HG02973 (cell line): Measurements from ENCODE around the gene FOXS1.
A peak's percentile ranks its signal among the peaks of the same experiment; 100 is the strongest.

Experiments
- ATAC-seq: cut with Tn5 transposase; IDR thresholded peaks from one replicate; pipeline ENCODE4 v1.9.1; 2021; ENCODE audit warnings: moderate library complexity; ENCODE audit not compliant: unreplicated experiment

Gene FOXS1

DNA sequence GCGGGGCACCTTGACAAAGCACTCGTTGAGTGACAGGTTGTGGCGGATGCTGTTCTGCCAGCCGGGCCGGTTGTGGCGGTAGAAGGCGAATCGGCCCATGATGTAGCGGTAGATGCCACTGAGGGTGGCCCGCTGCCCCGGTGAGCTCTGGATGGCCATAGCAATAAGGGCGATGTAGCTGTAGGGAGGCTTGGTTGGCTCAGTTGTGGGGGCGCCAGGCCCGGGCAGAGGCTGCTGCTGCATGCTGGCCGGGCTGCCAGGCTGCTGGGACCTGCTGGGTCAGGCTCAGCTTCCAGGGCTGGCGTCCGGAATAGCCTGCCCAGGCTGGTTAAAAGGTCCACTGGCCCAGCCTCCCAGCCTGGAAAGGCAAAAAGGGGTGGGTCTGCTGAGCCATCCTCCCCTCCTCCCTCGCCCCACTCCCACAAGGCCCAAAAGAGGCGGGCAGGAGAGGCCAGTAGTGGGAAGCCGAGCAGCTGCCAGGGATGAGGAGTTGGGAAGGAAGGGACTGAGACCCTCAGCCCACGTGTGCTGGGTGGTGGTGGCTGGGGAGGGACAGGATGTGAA lies at the start of gene FOXS1:
TSS of gene FOXS1 (minus strand) at position 305 of the 564 bp plus-strand sequence. CDS start at position 243, 62 bp downstream.
- no peak for ATAC-seq

DNA sequence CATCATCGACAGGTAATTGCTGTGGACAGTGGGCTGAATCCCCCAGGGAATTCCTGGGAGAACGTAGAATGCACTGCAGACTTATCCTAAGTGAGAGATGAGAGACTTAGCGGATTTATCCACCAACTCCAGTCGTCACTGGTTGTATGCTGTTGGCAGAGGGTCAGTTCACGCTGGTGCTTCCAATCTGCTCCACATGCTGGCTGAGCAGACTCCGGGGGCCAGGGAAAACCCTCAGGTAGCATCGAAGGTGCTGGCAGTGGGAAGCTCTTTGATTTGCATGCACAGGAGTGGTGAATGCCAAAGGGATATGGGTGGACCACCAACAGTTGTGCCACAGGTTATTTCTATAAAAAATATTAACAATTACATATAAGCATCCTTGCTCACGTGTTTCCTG lies 45.2 kb upstream of the FOXS1 start:
- no peak for ATAC-seq

DNA sequence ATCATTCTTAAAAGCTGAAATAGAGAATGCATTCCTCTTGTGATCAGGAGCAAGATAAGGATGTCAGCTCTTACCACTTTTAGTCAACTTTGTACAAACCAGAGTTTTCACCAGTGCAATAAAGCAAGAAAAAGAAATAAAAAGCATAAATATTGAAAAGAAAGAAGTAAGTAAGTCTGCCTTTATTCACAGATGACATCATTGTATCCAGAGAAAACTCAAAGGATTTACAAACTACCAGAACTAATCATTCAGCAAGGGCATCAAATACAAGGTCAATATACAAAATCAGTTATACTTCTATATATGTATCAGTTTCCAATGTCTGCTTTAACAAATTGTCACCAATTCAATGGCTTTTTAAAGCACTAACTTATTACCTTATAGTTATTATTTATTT lies 38.4 kb upstream of the FOXS1 start:
- ATAC-seq, result no peak

DNA sequence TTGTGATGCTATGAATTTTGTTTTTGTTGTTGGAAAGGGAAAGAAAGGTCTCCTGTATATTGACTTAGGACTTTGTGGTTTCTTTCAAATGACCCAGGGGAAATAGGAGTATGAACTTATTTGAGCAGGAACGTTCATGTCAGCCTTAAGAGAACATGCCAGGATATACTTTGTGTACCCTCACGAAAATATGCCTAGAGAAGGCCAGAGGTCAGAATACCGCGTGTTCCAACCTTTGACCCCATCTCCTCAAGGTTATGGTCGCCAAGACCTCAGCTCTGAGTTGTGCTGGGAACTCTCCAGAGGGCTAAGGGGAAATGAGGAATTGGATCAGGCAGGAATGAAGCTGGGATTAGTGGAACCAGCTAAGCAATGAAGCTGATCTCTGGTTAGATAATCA lies 36.5 kb upstream of the FOXS1 start:
- ATAC-seq, result no peak

DNA sequence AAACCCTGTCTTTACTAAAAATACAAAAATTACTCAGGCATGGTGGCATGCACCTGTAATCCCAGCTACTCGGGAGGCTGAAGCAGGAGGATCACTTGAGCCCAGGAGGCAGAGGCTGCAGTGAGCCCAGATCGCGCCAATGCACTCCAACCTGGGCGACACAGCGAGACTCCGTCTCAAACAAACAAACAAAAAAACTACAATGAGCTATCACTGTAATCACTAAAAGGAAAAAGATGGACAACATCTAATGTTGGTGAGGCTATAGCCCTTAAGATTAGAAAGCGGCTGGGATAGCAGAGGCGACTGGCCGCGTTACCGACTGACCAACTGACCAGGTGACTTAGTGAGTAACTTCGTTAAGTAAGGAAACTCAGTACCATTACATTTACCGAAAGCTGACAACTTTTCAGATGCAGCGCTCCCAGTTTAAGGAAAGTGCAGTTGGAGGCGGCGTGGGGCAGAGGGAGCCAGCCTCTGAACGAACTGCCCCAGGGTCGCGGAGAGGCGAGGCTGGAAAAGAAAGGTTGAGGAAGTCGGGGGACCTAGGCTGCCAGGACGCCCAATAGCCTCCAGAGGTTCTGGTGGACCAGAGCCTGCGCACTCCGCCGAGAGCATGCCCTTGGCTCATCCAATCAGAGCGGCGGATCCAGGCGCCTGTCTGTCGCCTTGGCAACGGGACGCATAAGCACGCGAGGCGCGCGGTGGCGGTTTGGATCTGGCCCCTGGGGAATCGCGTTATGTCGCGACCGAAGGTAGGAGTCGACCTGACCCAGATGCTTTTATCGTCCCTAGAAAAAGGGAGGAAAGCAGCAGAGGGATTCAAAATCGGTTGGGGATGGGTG lies 34.0 kb upstream of the FOXS1 start:
- peak; percentile 84 for ATAC-seq

DNA sequence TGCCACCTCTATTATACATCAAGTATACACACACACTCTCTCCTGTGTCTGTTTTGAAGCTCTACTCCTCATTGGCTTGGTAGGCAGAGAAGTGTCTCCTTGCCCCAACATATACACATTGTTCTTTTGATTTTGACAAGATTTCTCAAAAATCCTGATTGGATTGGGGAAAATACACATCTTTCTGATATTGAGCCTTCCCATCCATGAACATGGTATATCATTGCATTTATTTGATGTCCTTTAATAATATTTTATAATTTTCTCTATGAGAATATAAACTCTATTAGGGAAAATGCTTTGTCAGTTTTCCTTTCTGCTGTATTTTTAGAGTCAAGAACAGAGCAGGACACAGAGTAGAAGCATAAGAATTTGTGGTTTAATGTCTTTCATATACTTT lies 32.3 kb upstream of the FOXS1 start:
- ATAC-seq, result no peak

DNA sequence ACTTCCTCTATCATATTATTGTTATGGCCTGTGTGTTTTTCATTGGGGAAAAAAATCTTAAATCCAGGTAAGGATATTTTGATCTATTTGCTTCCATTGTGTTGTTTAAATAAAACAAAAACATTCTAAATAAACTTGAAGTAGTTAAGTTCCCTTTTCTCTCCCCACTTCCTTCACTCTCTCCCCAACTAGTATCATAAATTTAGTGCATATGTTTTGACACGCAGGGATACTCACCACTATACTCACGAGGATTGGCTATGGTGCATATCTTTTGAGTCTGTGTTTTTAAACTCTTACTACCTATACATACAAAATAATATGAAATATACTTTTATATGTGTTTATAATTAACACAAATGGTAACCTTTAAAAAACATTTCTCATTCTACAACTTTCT lies 30.3 kb upstream of the FOXS1 start:
- no peak for ATAC-seq

DNA sequence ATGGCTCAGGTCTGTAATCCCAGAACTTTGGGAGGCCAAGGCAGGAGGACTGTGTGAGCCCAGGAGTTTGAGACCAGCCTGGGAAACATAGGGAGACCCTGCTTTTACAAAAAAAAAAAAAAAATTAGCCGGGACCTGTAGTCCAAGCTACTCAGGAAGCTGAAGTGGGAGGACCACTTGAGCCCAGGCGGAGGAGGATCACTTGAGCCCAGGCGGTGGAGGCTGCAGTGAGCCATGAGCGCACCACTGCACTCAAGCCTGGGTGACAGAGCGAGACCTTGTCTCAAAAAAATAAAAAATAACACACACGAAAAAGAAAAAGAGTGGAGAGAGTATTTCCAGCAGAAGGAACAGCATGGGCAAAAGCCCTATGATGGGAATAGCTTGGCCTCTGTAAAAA lies 27.0 kb upstream of the FOXS1 start:
- ATAC-seq, result no peak

DNA sequence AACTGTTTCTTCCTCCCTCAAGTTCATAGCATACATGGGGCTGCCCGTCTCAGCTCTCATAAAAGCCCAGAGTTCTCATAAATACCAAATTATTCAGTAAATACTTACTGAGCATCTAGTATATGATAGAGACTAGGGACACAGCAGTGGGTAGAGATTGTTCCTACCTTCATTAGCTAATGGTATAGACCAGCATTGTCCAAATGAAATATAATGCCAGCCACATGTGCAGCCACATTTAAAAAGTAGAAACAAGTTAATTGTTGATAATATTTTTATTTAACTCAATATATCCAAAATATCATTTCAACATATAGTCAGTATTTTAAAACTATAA lies 26.2 kb upstream of the FOXS1 start:
- no peak for ATAC-seq

DNA sequence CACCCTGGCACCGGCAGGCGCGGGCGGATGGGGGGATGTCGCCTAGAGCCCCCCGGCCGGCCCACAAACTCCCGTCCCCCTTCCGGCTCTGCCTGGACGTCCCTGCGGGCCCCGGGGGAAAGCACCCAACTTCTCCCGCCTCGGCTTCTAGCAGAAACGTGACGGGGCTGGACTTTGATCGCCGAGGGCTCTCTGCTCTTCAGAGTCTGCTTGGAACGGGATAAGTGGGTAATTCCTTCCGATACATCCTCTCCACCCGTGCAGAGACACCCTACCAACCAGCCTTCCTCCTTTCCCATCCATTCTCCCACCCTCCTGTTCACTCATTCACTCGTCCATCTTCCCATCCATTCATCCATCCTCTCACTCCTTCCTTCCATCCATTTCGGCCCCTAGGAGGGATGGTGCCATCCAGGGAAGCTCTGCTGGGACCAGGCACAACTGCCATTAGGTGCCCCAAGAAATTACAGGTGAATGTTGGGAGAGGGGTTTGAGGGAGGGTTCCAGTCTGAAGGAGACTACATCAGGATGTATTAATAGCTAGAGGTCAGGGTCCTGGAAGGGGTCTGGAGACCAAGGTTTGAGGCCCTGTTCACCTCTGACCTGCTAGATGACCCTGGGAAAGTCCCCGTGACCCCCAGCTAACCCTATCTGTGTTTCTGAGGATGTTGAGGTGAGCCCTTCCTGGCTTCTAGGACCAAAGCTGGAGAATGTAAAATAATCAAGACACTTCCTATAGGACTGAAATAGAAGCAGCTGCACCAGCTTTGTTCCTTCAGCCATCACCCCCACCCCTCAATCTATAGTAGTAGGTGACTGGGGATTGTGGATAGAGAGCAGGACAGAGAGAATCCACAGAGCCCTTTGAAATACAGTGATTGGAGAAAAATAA lies 25.6 kb upstream of the FOXS1 start:
- ATAC-seq, result no peak

DNA sequence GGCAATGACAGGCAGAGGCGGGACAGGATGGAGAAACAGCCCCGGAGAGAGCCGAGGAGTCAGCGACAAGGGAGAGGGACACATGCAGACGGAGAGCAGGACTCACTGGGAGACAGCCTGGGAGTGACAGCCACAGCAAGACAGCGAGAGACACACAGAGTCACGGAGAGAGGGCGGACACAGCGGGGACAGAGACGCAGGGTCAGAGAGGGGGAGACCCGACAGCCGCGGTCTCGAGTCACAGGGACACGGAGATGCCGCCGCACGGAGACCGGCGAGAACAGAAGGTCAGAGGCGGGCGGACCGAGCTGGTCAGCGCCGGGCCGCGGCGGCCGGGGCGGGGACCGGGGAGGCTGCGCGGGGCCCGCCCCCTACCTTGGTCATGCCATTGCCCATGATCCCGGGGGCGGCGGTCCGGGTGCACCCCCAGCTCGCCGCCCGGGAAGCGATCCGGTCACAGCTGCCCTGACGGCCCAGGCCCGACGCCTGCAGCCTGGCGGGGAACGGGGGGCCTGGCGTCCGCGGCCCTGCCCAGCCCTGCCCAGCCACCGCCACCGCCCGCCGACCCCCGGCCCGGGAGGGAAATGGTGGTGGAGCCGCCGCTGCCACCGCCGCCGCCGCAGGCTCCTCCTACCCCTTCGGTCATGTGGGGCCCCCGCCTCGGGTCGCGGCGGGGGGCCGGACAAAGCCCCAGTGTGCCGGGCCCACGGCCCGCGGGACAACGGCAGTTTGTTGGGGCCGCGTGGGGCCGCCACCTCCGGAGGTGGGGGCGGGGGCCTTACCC lies 24.7 kb upstream of the FOXS1 start, which contains the start of the genes DUSP15 and TTLL9:
TSS of gene DUSP15 (minus strand) at position 586 of the 784 bp plus-strand sequence. CDS start at position 396, 190 bp downstream.
TSS of gene TTLL9 (plus strand) at position 693 of the 784 bp plus-strand sequence. CDS start 493 bp downstream, outside the sequence.
- no peak for ATAC-seq

DNA sequence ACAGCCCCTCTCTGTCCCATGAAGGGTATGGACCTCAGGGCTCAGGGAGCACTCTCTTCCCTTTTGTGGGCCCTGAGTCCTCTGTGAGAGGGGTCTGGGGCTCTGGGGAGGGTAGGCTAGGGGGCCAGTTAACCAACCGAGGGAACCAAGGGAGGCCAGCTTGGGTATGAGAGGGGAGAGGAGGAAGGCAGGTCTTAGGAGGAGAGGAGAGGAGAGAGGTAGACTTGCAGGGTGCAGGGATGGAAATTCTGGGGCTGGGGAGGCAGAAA lies 24.2 kb upstream of the FOXS1 start:
- ATAC-seq, result no peak

DNA sequence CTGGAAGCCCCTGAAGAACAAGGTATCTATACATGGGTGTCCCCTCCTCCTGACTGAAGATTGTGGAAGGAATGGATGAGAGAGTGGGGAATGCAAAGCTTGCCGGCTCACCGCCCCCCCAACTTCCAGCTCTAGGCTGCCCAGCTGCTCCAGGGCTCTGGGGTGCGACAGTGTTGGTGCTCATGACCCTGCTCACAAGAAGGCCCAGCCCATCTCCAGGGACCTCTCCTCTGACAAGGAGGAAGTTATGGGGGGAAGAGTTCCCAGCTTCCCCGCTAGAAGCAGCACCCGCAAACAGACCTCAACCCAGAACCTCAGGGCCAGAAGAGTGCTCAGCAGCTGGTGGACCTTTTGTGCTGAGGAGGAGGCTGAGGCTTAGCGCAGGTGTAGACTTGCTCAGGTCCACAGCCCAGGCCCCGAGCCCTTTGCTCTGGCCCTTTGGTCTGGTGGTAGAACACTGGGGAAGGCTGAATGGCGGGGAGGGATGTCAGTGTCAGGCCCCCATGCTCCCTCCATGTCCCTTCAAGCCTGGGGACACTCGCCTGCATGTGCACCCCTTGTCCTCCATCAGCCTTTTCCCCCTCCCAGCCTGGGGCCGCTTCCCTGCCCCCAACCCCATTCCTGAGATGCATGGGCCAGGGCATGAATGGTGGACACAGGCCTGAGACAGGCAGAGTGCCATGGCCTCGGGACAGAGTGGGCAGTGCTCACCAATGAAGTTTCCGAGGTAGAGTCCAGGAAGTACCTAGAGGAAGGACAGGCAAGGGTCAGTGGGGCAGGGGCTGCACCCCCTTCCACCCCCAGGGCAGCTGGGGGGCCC lies 23.7 kb upstream of the FOXS1 start:
- ATAC-seq, result no peak

DNA sequence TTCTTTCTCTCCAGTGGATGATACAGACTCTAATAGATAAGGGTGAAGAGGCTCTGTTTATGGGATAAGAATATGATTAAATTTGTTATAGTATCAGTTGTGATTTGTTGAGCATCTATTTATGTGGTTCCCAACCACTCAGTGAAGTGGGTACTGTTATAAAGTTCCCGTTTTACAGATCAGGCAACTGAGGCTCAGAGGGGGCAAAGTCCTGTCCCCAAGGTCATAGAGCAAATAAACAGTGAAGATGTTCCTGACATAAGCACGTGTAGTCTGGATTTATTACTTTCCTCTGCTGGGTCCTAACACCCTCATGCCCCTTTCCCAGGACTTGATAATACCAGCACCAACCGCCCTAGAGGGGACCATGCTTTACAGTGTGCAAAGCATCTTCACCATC lies 20.8 kb upstream of the FOXS1 start:
- no peak for ATAC-seq

DNA sequence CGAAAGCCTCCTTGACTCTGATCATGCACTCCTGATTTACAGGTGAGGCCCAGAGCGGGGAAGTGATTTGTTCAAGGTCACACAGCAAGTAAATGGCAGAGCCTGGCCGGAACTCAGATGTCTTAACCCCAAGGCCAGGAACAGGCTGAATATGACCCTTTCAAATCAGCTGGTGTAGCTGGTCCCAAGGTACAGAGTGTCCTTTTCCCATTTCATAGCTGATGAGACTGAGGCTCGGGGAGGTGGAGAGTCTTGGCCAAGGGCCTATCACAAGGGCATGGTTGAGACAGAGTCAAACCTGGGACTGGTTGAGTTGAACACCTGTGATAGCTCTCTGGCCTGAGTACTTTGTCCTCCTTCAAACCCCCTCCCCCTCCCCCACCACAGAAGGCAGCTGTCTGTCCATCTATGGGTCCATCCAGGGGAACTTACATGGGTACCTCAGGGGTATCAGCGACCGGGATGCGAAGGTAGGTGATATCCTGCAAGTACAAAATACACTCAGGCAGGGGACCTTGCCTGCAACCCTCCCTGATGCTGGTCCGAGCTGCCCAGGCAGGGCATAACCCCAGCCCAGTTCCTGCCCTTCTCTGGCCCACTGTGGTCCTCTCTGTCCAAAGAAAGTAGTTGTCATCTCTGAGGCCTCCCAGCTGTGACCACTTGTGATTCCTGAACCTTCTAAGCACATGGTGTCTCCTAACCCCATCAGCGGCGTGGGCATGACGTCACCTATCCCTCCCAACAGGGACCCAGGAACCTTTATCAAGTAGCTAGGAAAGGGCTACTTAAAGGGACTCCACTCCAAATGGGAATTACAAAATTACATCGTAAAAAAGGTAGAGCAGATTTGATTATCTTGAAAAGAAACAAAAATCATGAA lies 19.4 kb upstream of the FOXS1 start:
- no peak for ATAC-seq

DNA sequence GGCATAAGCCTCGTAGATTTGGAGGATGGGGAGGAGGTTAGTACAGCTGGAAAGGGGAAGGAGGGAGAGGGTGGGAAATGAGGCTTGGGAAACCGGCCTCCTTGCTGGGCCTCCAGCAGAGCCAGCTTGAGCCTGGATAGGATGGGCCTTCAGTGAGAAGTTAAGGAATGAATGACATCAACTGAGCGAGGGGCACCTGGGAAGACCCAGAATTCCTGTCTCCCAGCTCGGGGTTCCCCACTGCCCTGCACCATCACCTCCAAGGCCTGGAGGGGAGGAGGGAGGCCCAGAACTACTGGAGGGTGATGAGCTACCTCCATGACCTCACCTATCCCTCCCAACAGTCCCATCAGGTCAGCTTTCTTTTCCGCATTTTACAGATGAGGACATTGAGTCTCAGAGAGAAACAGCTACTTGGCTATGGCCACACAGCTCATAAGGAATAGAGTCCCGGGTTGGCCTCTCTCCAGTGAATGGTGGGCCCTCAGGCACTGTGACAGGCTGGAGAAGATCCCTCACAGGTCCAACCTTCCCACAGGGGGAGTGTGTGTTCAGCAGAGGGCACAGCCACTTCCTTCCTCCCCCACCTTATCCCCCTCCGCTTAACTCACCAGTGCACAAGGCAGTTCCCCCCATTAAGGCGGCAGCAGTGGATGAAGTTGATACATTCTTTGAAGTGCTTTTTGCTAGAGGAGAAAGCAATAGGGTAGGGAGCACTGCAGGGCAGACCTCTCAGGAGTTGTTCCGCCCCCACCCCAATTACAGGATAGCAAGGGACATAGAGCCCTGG lies 18.1 kb upstream of the FOXS1 start:
- no peak for ATAC-seq

DNA sequence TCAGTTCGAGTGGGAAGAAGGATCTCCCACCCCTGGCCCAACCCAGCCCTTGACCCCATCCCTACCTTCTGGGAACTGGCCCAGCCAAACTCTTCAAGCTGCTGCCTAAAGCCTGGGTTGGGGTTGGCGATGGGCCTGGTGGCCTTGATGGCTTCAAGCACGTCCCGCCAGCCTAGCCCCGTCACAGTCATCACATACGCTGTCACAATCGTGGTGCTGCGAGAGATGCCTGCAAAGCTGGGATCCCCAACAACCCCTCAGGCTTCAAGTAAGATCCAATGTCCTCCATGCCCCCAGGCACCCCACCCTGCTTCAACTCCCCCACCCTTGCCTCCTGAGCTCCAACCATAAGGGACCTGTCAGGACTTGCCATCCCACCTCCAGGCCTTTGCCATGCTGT lies 17.1 kb upstream of the FOXS1 start:
- no peak for ATAC-seq

DNA sequence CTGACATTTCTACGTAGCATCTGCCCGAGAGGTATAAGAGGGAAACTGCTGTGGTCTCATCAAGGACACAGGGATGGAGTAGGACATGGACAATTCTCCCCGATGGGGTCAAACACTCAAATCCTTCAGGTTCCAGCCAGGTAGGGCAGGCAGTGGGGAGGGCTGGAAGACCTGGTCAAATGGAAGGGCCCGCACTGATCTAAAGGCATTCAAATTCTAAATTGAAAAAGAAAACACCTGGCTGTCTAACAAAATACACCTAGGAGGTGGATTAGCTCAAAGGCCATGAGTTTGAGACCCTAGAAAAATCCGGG lies 16.7 kb upstream of the FOXS1 start:
- no peak for ATAC-seq
